Measurements from ENCODE around the gene NOP16. TPM values are rescaled to one million over a fixed set of nuclear protein-coding genes. Genes with fewer than 3 reads are reported as not detected.

Gene NOP16
- total and polyA plus RNA-seq, 8 donors: 4.7 to 23.2 (median 10.2) TPM

DNA sequence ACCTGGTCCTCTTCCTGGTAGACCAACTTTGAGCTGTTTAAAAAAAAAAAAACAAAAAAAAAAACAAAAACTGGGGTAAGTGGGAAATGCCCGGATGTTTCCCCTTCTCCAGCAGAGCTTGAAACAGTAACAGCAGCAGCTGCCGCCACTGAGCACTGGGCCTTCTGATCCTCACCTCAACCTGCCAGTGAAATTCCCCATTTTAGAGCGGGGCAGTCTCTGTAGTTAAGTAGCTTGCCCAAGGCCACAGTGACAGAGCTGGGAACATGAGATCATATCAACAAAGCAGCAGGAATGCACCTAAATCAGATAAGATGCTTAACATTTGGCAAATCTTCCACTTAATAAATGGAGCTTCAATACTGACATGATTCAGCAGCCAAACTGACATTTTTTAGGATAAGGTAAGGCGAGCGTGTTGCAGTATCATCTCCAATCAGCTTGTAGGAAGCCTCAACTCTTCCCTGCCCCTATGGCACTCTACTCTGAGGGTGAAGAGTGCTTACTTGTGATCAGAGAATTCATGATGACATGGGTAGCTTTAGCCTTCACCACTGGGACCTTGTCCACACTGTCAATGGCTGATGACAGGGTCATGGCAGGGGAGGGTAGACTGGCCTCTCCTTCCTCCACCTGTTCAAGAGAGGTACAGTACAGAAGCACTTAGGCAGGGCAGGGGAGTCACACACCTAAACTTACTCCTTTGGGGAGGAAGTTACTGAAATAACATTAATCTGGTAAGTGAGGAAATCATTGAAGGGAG is 36.1 kb downstream of the NOP16 start:
- H3K4me1 ChIP-seq: no peaks in the 10 kb centered on the region
- H3K9me3 ChIP-seq: no peaks in the 10 kb centered on the region
- 88 to 91% methylated on average over 5 of the region's 5 CpGs for WGBS, 2 donors
- DNase-seq (no peak), ATAC-seq (peak in 2 of 4 donors; percentile 27 to 78), FAIRE-seq (no peak)
- H3K27ac ChIP-seq: peak overlapping the region in 1 of 4 donors; percentile 15
- H3K36me3 ChIP-seq: peaks cover 0 to 44% (median 22%) of the 10 kb centered on the region in 3 donors
- TF ChIP-seq CTCF (IDR thresholded peaks at IDR 0.05): no peak
- H3K27me3 ChIP-seq: no peaks in the 10 kb centered on the region
- no peak overlapping the region for H3K4me3 ChIP-seq
- intact Hi-C loops (cut with DNase I): no loop called here

DNA sequence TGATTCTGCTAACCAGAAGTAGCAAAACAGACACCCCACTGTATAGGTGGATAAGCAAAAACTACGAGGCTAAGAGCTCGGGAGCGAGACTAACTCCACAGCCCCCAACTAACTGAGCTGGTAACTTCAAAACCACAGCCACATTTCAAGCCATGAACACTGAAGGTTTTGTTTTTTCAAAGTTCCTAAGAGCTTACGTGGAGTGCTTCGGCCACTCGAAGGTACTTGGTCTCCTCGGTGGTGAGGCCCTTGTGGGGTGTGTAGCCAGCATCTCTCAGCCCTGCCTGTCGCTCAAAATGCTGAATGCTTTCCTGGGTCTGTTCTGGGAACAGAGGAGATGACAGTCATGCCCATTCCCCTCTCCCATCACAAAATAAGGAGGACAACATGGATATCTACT is 38.0 kb downstream of the NOP16 start:
- WGBS, 2 donors: 97 to 98% methylated on average over 8 of the region's 8 CpGs
- TF ChIP-seq CTCF (IDR thresholded peaks at IDR 0.05): no peak
- no peak overlapping the region for H3K27ac ChIP-seq
- ATAC-seq: no peak
- no peak overlapping the region for H3K4me3 ChIP-seq
- FAIRE-seq: no peak
- intact Hi-C loops (cut with DNase I): no loop called here
- no peaks in the 10 kb centered on the region for H3K9me3 ChIP-seq
- H3K27me3 ChIP-seq: no peaks in the 10 kb centered on the region
- peaks cover 0 to 63% (median 37%) of the 10 kb centered on the region in 3 donors for H3K36me3 ChIP-seq
- DNase-seq: no peak
- H3K4me1 ChIP-seq: no peaks in the 10 kb centered on the region

DNA sequence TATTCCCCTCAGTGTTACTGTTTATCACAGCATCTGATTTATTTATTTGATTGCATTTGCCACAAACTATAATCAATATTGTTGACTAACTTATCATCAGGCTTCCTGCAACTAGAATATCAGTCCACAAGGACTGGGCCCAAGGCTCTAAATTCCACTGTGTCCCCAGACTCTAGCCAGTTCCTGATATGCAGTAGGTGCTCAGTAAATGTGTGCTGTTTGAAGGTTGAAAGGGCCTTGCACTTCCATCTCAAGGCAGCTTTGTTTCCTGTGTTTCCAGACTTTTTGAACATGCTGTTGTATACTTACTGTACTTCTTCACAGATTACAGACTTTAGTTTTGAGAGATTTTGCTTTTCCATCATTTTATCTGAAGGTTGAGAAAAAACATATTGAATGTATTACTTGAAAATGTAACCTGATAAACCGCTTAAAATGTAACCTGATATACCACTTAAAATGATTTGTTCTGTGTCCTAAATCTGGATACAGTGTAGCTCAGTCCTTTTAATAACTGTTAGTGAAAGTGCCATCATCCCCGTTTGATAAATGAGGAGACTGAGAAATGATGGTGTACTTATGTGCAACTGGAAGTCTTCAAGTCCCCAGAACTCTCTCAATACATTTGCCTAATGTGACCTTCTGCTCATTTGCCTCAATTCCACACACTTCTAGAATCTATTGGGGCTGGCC is 45.5 kb downstream of the NOP16 start:
- ATAC-seq (no peak), FAIRE-seq (no peak), DNase-seq (no peak)
- TF ChIP-seq CTCF (IDR thresholded peaks at IDR 0.05): no peak
- Histone ChIP-seq H3K4me1 (no peaks in the 10 kb centered on the region), H3K27ac (no peak overlapping the region), H3K27me3 (no peaks in the 10 kb centered on the region), H3K36me3 (peaks cover 0 to 42% (median 27%) of the 10 kb centered on the region in 3 donors), H3K9me3 (no peaks in the 10 kb centered on the region), H3K4me3 (no peak overlapping the region)
- WGBS, 2 donors: 56 to 81% methylated on average over 2 of the region's 2 CpGs
- intact Hi-C loops (cut with DNase I): no loop called here

DNA sequence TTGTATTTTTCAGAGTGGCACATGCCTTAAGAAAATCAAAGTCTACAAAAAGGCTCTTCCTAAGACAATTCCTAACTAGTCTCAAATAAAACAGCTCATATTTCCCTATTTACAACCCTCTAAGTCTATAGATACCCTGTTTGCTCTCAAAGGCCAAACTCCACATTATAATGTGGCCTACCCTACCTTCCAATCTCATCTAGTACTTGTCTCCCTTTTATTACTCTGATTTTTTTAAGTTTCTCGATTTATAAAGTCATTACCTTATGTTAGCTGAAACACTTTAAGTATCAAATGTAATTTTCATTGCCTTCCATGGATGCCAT is 46.3 kb downstream of the NOP16 start:
- DNase-seq (no peak), FAIRE-seq (no peak), ATAC-seq (no peak)
- Histone ChIP-seq H3K9me3 (no peaks in the 10 kb centered on the region), H3K4me1 (no peaks in the 10 kb centered on the region), H3K36me3 (peaks cover 0 to 42% (median 28%) of the 10 kb centered on the region in 3 donors), H3K27me3 (no peaks in the 10 kb centered on the region), H3K4me3 (no peak overlapping the region), H3K27ac (no peak overlapping the region)
- WGBS, 2 donors: 95 to 96% methylated on average over 1 of the region's 1 CpG
- no peak for TF ChIP-seq CTCF (IDR thresholded peaks at IDR 0.05)
- intact Hi-C loops (cut with DNase I): no loop called here
